Ovary (tissue), 3 donors: ENCODE results near the gene PACSIN3.

Source experiments
- CTCF ChIP-seq, 3 donors: fragments of 450-650 bp in 2 of 3; fragments of 200-600 bp in 1 of 3; IDR thresholded peaks; one replicate each; pipeline versions ENCODE4 v1.5.1 to v1.8.0; 2016 to 2022; ENCODE audit warnings: antibody characterized with exemption in 3 of 3, mild to moderate bottlenecking in 1 of 3
- POLR2A ChIP-seq: fragments of 450-650 bp; IDR thresholded peaks from one replicate; pipeline ENCODE4 v1.6.1; 2017; ENCODE audit warnings: antibody characterized with exemption, mild to moderate bottlenecking, moderate library complexity
- donor health status: DM: no; HTN: no; CAD: no.

- TF ChIP-seq CTCF (IDR thresholded peaks at IDR 0.05) (no peak), POLR2A (no peak)
These were observed 3.9 kb downstream of the PACSIN3 start for GRCh38 chr11:47182380-47182779.
